Colonic mucosa (tissue), 4 donors: ENCODE data around the gene LRRTM4. TPM values are rescaled to one million over a fixed set of nuclear protein-coding genes. Genes with fewer than 3 reads are reported as not detected.

Experiments
- DNase-seq: peaks from one replicate; pipeline ENCODE4 v3.0.0-alpha.2; 2020
- H3K27ac ChIP-seq: fragments of 200-600 bp; one replicate; pipeline ENCODE4 v1.8.0; 2021
- H3K27me3 ChIP-seq: fragments of 200-600 bp; one replicate; pipeline ENCODE4 v1.8.0; 2021
- H3K36me3 ChIP-seq: fragments of 200-600 bp; one replicate; pipeline ENCODE4 v1.8.0; 2021
- H3K4me1 ChIP-seq: fragments of 200-600 bp; one replicate; pipeline ENCODE4 v1.8.0; 2021; ENCODE audit warnings: mild to moderate bottlenecking
- H3K4me3 ChIP-seq: fragments of 200-600 bp; one replicate; pipeline ENCODE4 v1.8.0; 2021
- H3K9ac ChIP-seq, 2 donors: one replicate each; pipeline ENCODE4 v1.7.0; 2013; ENCODE audit warnings: control low read depth in 2 of 2, low read depth in 2 of 2, low read length in 2 of 2
- H3K9me3 ChIP-seq: fragments of 200-600 bp; one replicate; pipeline ENCODE4 v1.8.0; 2021
- CTCF ChIP-seq: fragments of 200-600 bp; IDR thresholded peaks from one replicate; pipeline ENCODE4 v1.8.0; 2022; ENCODE audit warnings: antibody characterized with exemption, mild to moderate bottlenecking
- intact Hi-C: fragments of 100-400 bp; cut with DNase I; formaldehyde crosslinking; loops from one replicate; pipeline ENCODE4 v1.14.1; 2022
- total RNA-seq, 2 donors: library from RNA; stranded (reverse); fragmentation: NEBNext Ultra II Directional in 1 of 2; extraction: Animal tissue kit (Norgen Biotek cat#: 25700) in 1 of 2; gene quantifications; one replicate each; pipeline ENCODE4 v1.2.1, GENCODE V29; 2021
- donor health status: healthy.
- donor health status: DM: no; HTN: no; CAD: no.
- donor health status: DM: no; HTN: no; CAD: no.

The LRRTM4 gene
- total RNA-seq, 2 donors from 2014 or later: 0.32 TPM; not detected in 1

- Histone ChIP-seq H3K27me3 (no peaks in the 10 kb centered on the region), H3K9me3 (no peaks in the 10 kb centered on the region), H3K27ac (no peak overlapping the region), H3K9ac (no peak overlapping the region), H3K36me3 (no peaks in the 10 kb centered on the region), H3K4me3 (no peak overlapping the region), H3K4me1 (no peaks in the 10 kb centered on the region)
- TF ChIP-seq CTCF: no peak
- DNase-seq: no peak
- intact Hi-C loops: no loop called here
Measured at GRCh38 chr2:77508511-77508910, 13.7 kb downstream of the LRRTM4 start.

DNA sequence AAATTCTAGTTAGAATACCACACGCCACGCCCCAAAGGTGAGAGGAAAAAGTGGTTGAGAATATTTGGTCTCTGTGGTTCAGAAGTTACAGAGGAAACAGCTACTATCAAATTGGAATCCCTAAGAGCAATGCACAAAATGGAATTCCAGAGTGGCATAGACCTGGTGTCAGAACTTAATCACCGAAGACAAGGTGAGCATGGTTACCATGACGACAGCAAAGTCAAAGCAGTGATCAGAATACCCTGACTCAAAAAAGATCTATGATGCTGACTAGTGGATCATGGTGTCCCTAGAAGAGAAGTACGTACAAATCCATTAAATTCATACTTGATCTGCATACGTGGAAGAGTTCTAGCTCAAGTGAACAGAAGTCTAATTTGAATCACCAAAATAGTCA lies 14.5 kb downstream of the LRRTM4 start:
- DNase-seq: no peak
- Histone ChIP-seq H3K9me3 (no peaks in the 10 kb centered on the region), H3K27ac (no peak overlapping the region), H3K27me3 (no peaks in the 10 kb centered on the region), H3K9ac (no peak overlapping the region), H3K4me1 (no peaks in the 10 kb centered on the region), H3K36me3 (no peaks in the 10 kb centered on the region), H3K4me3 (no peak overlapping the region)
- intact Hi-C loops: no loop called here
- no peak for TF ChIP-seq CTCF

GRCh38 chr2:77488141-77488540 lies 34.0 kb downstream of the LRRTM4 start:
- intact Hi-C loops: no loop called here
- no peak for DNase-seq
- no peak overlapping the region for H3K9ac ChIP-seq

GRCh38 chr2:77487074-77487803 lies 34.9 kb downstream of the LRRTM4 start:
- no peak overlapping the region for H3K4me3 ChIP-seq
- TF ChIP-seq CTCF: no peak
- H3K9ac ChIP-seq: no peak overlapping the region
- no peaks in the 10 kb centered on the region for H3K27me3 ChIP-seq
- intact Hi-C loops: no loop called here
- no peaks in the 10 kb centered on the region for H3K36me3 ChIP-seq
- no peaks in the 10 kb centered on the region for H3K4me1 ChIP-seq
- H3K27ac ChIP-seq: no peak overlapping the region
- no peak for DNase-seq
- no peaks in the 10 kb centered on the region for H3K9me3 ChIP-seq

More at GRCh38 chr2:77488141-77488540, 34.0 kb downstream of the LRRTM4 start:
- no peak overlapping the region for H3K27ac ChIP-seq
- no peaks in the 10 kb centered on the region for H3K36me3 ChIP-seq
- H3K4me1 ChIP-seq: no peaks in the 10 kb centered on the region
- no peak overlapping the region for H3K4me3 ChIP-seq
- no peaks in the 10 kb centered on the region for H3K9me3 ChIP-seq
- H3K27me3 ChIP-seq: no peaks in the 10 kb centered on the region
- no peak for TF ChIP-seq CTCF

- Histone ChIP-seq H3K36me3 (no peaks in the 10 kb centered on the region), H3K4me3 (no peak overlapping the region), H3K9me3 (no peaks in the 10 kb centered on the region), H3K4me1 (no peaks in the 10 kb centered on the region), H3K27ac (no peak overlapping the region), H3K9ac (no peak overlapping the region), H3K27me3 (no peaks in the 10 kb centered on the region)
- DNase-seq: no peak
- intact Hi-C loops: no loop called here
- TF ChIP-seq CTCF: no peak
Measured at GRCh38 chr2:77484026-77484425, 38.1 kb downstream of the LRRTM4 start.
